H9 (cell line): ENCODE data around the gene KCNN2. TPM values are rescaled to one million over a fixed set of nuclear protein-coding genes. Genes with fewer than 3 reads are reported as not detected.

Source experiments
- DNase-seq: peaks from one replicate; pipeline ENCODE4 v3.0.0-alpha.2; 2017
- H2AFZ ChIP-seq: one replicate; pipeline ENCODE4 v1.6.1; 2013; ENCODE audit warnings: mild to moderate bottlenecking, low read length, control low read depth, moderate library complexity
- H2AK5ac ChIP-seq: 2 replicates; pipeline ENCODE4 v1.6.1; 2013; ENCODE audit warnings: low read length, control low read depth, mixed read lengths; ENCODE audit not compliant: insufficient read length
- H2BK120ac ChIP-seq: one replicate; pipeline ENCODE4 v1.6.1; 2013; ENCODE audit warnings: low read depth, mild to moderate bottlenecking, low read length, control low read depth, inconsistent platforms; ENCODE audit not compliant: poor library complexity, severe bottlenecking
- H2BK12ac ChIP-seq: 2 replicates; pipeline ENCODE4 v1.6.1; 2013; ENCODE audit warnings: low read length, control low read depth, mixed read lengths, low read depth; ENCODE audit not compliant: insufficient read length
- H2BK15ac ChIP-seq: 2 replicates; pipeline ENCODE4 v1.6.1; 2013; ENCODE audit warnings: low read depth, low read length, control low read depth
- H2BK20ac ChIP-seq: one replicate; pipeline ENCODE4 v1.6.1; 2013; ENCODE audit warnings: low read depth, mild to moderate bottlenecking, low read length, control low read depth, inconsistent platforms; ENCODE audit not compliant: poor library complexity, severe bottlenecking
- H2BK5ac ChIP-seq: 2 replicates; pipeline ENCODE4 v1.6.1; 2013; ENCODE audit warnings: low read length, control low read depth, mixed read lengths; ENCODE audit not compliant: insufficient read length
- H3K14ac ChIP-seq: 2 replicates; pipeline ENCODE4 v1.6.1; 2013; ENCODE audit warnings: low read length, control low read depth; ENCODE audit not compliant: insufficient read depth
- H3K18ac ChIP-seq: 2 replicates; pipeline ENCODE4 v1.6.1; 2013; ENCODE audit warnings: low read depth, mild to moderate bottlenecking, mixed read lengths, low read length, control low read depth; ENCODE audit not compliant: insufficient read length
- H3K23ac ChIP-seq: 2 replicates; pipeline ENCODE4 v1.6.1; 2013; ENCODE audit warnings: low read length, control low read depth, mixed read lengths, low read depth; ENCODE audit not compliant: insufficient read length
- H3K23me2 ChIP-seq: 2 replicates; pipeline ENCODE4 v1.6.1; 2013; ENCODE audit warnings: low read depth, mild to moderate bottlenecking, mixed read lengths, low read length, control low read depth; ENCODE audit not compliant: insufficient read length, poor library complexity, severe bottlenecking
- H3K27ac ChIP-seq: 2 replicates; pipeline ENCODE4 v1.5.1; 2013; ENCODE audit warnings: low read length, control low read depth, mixed read lengths, low read depth; ENCODE audit not compliant: insufficient read length
- H3K27me3 ChIP-seq: 2 replicates; pipeline ENCODE4 v1.6.1; 2013; ENCODE audit warnings: low read length, control low read depth, inconsistent platforms; ENCODE audit not compliant: insufficient read depth
- H3K4ac ChIP-seq: 2 replicates; pipeline ENCODE4 v1.6.1; 2013; ENCODE audit warnings: low read depth, mild to moderate bottlenecking, control low read depth, inconsistent platforms, low read length, moderate library complexity
- H3K4me1 ChIP-seq: 2 replicates; pipeline ENCODE4 v1.6.1; 2013; ENCODE audit warnings: low read length, control low read depth, inconsistent platforms; ENCODE audit not compliant: insufficient read depth
- H3K4me2 ChIP-seq: 2 replicates; pipeline ENCODE4 v1.6.1; 2013; ENCODE audit warnings: low read length, control low read depth, mixed read lengths; ENCODE audit not compliant: insufficient read length, insufficient read depth
- H3K56ac ChIP-seq: 2 replicates; pipeline ENCODE4 v1.6.1; 2013; ENCODE audit warnings: low read depth, mild to moderate bottlenecking, mixed read lengths, low read length, control low read depth; ENCODE audit not compliant: insufficient read length
- H3K79me1 ChIP-seq: 2 replicates; pipeline ENCODE4 v1.6.1; 2013; ENCODE audit warnings: low read depth, mild to moderate bottlenecking, moderate library complexity, low read length, control low read depth, inconsistent platforms; ENCODE audit not compliant: insufficient read depth, poor library complexity, severe bottlenecking
- H3K79me2 ChIP-seq: 2 replicates; pipeline ENCODE4 v1.6.1; 2013; ENCODE audit warnings: low read length, control low read depth, inconsistent platforms; ENCODE audit not compliant: insufficient read depth
- H3K9ac ChIP-seq: 2 replicates; pipeline ENCODE4 v1.6.1; 2013; ENCODE audit warnings: low read length, control low read depth, mixed read lengths; ENCODE audit not compliant: insufficient read length; ENCODE audit errors: extremely low read depth
- H3K9me3 ChIP-seq: one replicate; pipeline ENCODE4 v1.6.1; 2013; ENCODE audit warnings: low read depth, low read length, inconsistent platforms; ENCODE audit not compliant: control insufficient read depth
- H3T11ph ChIP-seq: one replicate; pipeline ENCODE4 v1.6.1; 2013; ENCODE audit warnings: mild to moderate bottlenecking, low read length, control low read depth, inconsistent platforms
- H4K20me1 ChIP-seq: one replicate; pipeline ENCODE4 v1.6.1; 2013; ENCODE audit not compliant: control insufficient read depth, insufficient read length, insufficient read depth
- H4K5ac ChIP-seq: 2 replicates; pipeline ENCODE4 v1.6.1; 2013; ENCODE audit warnings: low read depth, mild to moderate bottlenecking, mixed read lengths, low read length, control low read depth; ENCODE audit not compliant: insufficient read length
- H4K8ac ChIP-seq: replicated peaks from 2 replicates; pipeline ENCODE4 v1.6.1; 2013; ENCODE audit warnings: low read length, control low read depth, mixed read lengths, low read depth; ENCODE audit not compliant: insufficient read length
- H4K91ac ChIP-seq: 2 replicates; pipeline ENCODE4 v1.6.1; 2013; ENCODE audit warnings: low read depth, mild to moderate bottlenecking, moderate library complexity, mixed read lengths, low read length, control low read depth; ENCODE audit not compliant: insufficient read length
- H3K27ac Mint-ChIP-seq, 3 experiments: 2 replicates in 2 of 3; 3 replicates in 1 of 3; pipeline ENCODE4 v1.8.0; 2020 to 2021; ENCODE audit warnings: mixed read lengths in 3 of 3, mild to moderate bottlenecking in 1 of 3, moderate library complexity in 1 of 3
- H3K27me3 Mint-ChIP-seq: 2 replicates; pipeline ENCODE4 v1.8.0; 2021; ENCODE audit warnings: low read depth, mild to moderate bottlenecking, moderate library complexity, mixed read lengths
- H3K36me3 Mint-ChIP-seq, 3 experiments: 2 replicates in 2 of 3; 3 replicates in 1 of 3; pipeline ENCODE4 v1.8.0; 2020 to 2021; ENCODE audit warnings: low read depth in 3 of 3, mixed read lengths in 3 of 3; ENCODE audit not compliant: insufficient read depth in 1 of 3
- H3K4me1 Mint-ChIP-seq, 2 experiments: 2 replicates each; pipeline ENCODE4 v1.8.0; 2020; ENCODE audit warnings: mixed read lengths in 2 of 2
- H3K4me3 Mint-ChIP-seq, 2 experiments: 2 replicates in 1 of 2; 3 replicates in 1 of 2; pipeline ENCODE4 v1.8.0; 2020 to 2021; ENCODE audit warnings: mild to moderate bottlenecking in 2 of 2, mixed read lengths in 2 of 2, moderate library complexity in 1 of 2
- H3K9me3 Mint-ChIP-seq, 2 experiments: 2 replicates in 1 of 2; 3 replicates in 1 of 2; pipeline ENCODE4 v1.8.0; 2020; ENCODE audit warnings: mild to moderate bottlenecking in 2 of 2, mixed read lengths in 2 of 2, moderate library complexity in 1 of 2
- CTCF ChIP-seq: fragments of 200-600 bp; sonication (generic); conservative IDR thresholded peaks from 3 replicates; pipeline ENCODE4 v1.8.0; 2021; ENCODE audit warnings: antibody characterized with exemption, mild to moderate bottlenecking
- WGBS: extraction: QIAGEN DNeasy Blood & Tissue Kit; methylation state at CpG from one replicate; pipeline ENCODE4 v1.1.7; 2013; ENCODE audit warnings: missing lambda C conversion rate, low lambda C conversion rate, mixed read lengths; ENCODE audit not compliant: insufficient read length; ENCODE audit errors: extremely low coverage; 5-methylcytosine and 5-hydroxymethylcytosine counted together
- total RNA-seq: library from RNA; stranded (reverse); gene quantifications from 2 replicates; pipeline ENCODE4 v1.2.1, GENCODE V29; 2021

KCNN2 gene
- total RNA-seq, 1 experiment from 2014 or later: 21.0 TPM

- DNase-seq: peak; percentile 25
- Histone ChIP-seq H3K23me2 (peaks cover 10% of the 10 kb centered on the region), H3K23ac (no peak overlapping the region), H3K9me3 (no peaks in the 10 kb centered on the region), H3K18ac (no peak overlapping the region), H2AFZ (no peak overlapping the region), H3K79me1 (no peaks in the 10 kb centered on the region), H2BK15ac (no peak overlapping the region), H4K20me1 (no peaks in the 10 kb centered on the region), H2BK20ac (no peak overlapping the region), H3K27ac (no peak overlapping the region), H3K9ac (peak overlapping the region; percentile 20), H2BK120ac (no peak overlapping the region), H3K79me2 (peaks cover 3% of the 10 kb centered on the region; the same call in 1 of the 2 replicates), H3K14ac (no peak overlapping the region), H3K27me3 (no peaks in the 10 kb centered on the region), H2BK12ac (no peak overlapping the region), H3K4me2 (peak overlapping the region; percentile 97), H2AK5ac (no peak overlapping the region), H3K4me1 (no peaks in the 10 kb centered on the region), H3K4ac (no peak overlapping the region), H2BK5ac (no peak overlapping the region), H4K8ac (no peak overlapping the region), H3T11ph (no peak overlapping the region), H4K91ac (no peak overlapping the region), H4K5ac (no peak overlapping the region), H3K56ac (no peak overlapping the region)
- no CpG with 5 or more reads among the region's 10 CpGs for WGBS
- peaks cover 25 to 32% of the 10 kb centered on the region in 2 experiments for H3K4me1 Mint-ChIP-seq
- peaks cover 3 to 26% (median 9%) of the 10 kb centered on the region in 3 experiments; a peak in 5 of 7 replicates for H3K36me3 Mint-ChIP-seq
- H3K4me3 Mint-ChIP-seq: peak overlapping the region; percentile 96 to 99
- no peaks in the 10 kb centered on the region; a peak in 1 of 5 replicates for H3K9me3 Mint-ChIP-seq
- peak overlapping the region in 1 of 3 experiments; percentile 9; a peak in 1 of 7 replicates for H3K27ac Mint-ChIP-seq
- peaks cover 7% of the 10 kb centered on the region for H3K27me3 Mint-ChIP-seq
- TF ChIP-seq CTCF: peak; percentile 24; the same call in 1 of the 3 replicates
Measured at GRCh38 chr5:114363837-114364236, 2.0 kb downstream of the KCNN2 start.
